SK-N-SH (cell line): ENCODE results near the gene ASCL5.

Source experiments
- CHD2 ChIP-seq: fragments of 150-350 bp; IDR thresholded peaks from 2 replicates; pipeline ENCODE4 v1.6.1; 2018; ENCODE audit warnings: low read length; ENCODE audit not compliant: partially characterized antibody
- POLR2AphosphoS5 ChIP-seq: IDR thresholded peaks from 2 replicates; pipeline ENCODE4 v1.6.1; 2012; ENCODE audit warnings: low read depth, low read length
- RCOR1 ChIP-seq: fragments of 150-350 bp; IDR thresholded peaks from 2 replicates; pipeline ENCODE4 v1.6.1; 2017; ENCODE audit warnings: antibody characterized with exemption, low read length
- TF ChIP-seq, protein P1 (sequence below): fragments of 200-600 bp; sonication (generic); IDR thresholded peaks from 2 replicates; pipeline ENCODE4 v1.6.1; 2017; ENCODE audit warnings: antibody characterized with exemption, mild to moderate bottlenecking, moderate library complexity
- TF ChIP-seq, protein P2 (sequence below): IDR thresholded peaks from 2 replicates; pipeline ENCODE4; 2012

DNA sequence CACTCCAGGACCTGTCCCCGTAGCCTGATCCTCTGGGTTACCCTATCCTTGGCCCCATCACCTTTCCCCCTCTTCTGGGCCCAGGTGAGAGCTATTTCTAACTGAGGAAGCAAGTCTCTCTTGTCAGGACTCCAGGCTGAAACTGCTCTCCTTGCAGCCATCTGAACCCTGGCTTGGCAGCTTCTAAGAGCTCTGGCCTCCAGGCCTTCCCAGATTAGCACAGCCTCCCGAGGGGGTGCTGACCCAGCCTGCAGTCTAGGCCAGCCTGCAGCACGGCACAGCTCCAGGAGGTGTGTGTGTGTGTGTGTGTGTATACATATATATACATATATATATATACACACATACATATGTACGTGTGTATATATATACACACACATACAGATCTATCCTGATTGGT, 32.2 kb downstream of the ASCL5 start:
- TF ChIP-seq CHD2 (no peak), POLR2AphosphoS5 (no peak), RCOR1 (no peak)
- TF ChIP-seq, protein P1, sequence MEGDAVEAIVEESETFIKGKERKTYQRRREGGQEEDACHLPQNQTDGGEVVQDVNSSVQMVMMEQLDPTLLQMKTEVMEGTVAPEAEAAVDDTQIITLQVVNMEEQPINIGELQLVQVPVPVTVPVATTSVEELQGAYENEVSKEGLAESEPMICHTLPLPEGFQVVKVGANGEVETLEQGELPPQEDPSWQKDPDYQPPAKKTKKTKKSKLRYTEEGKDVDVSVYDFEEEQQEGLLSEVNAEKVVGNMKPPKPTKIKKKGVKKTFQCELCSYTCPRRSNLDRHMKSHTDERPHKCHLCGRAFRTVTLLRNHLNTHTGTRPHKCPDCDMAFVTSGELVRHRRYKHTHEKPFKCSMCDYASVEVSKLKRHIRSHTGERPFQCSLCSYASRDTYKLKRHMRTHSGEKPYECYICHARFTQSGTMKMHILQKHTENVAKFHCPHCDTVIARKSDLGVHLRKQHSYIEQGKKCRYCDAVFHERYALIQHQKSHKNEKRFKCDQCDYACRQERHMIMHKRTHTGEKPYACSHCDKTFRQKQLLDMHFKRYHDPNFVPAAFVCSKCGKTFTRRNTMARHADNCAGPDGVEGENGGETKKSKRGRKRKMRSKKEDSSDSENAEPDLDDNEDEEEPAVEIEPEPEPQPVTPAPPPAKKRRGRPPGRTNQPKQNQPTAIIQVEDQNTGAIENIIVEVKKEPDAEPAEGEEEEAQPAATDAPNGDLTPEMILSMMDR = no peak
- TF ChIP-seq, protein P2, sequence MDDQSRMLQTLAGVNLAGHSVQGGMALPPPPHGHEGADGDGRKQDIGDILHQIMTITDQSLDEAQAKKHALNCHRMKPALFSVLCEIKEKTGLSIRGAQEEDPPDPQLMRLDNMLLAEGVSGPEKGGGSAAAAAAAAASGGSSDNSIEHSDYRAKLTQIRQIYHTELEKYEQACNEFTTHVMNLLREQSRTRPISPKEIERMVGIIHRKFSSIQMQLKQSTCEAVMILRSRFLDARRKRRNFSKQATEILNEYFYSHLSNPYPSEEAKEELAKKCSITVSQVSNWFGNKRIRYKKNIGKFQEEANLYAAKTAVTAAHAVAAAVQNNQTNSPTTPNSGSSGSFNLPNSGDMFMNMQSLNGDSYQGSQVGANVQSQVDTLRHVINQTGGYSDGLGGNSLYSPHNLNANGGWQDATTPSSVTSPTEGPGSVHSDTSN = no peak
